IMR-90 (cell line): ENCODE measurements around the gene ASRGL1. TPM values are rescaled to one million over a fixed set of nuclear protein-coding genes. Genes with fewer than 3 reads are reported as not detected.

Source experiments
- ATAC-seq: fragments of 200-7000 bp; cut with Tn5 transposase; 2 replicates; pipeline ENCODE4 v1.9.1; 2020; ENCODE audit warnings: low read depth, mild to moderate bottlenecking, moderate library complexity
- BruUV-seq: library from RNA; stranded (reverse); fragments of 400-500 nt; replicated peaks from 2 replicates; lab custom pipeline; 2021; lab: Mats Ljungman, UMichigan
- CTCF ChIA-PET: fragments of 300-600 bp; formaldehyde crosslinking; extraction: SDS; loops from one replicate; lab custom pipeline; 2021; ENCODE audit warnings: antibody characterized with exemption; lab: Yijun Ruan, JAX
- POLR2A ChIA-PET: fragments of 300-600 bp; sonication (Branson Sonifier 250); formaldehyde crosslinking; loops from one replicate; lab custom pipeline; 2022; ENCODE audit warnings: antibody characterized with exemption; ENCODE audit not compliant: unreplicated experiment; lab: Charles Lee
- DNase-seq: peaks from one replicate; pipeline ENCODE4 v3.0.0; 2013
- H2AFZ ChIP-seq: replicated peaks from 2 replicates; pipeline ENCODE3; 2013; ENCODE audit warnings: low read length, mild to moderate bottlenecking; ENCODE audit not compliant: poor library complexity
- H2AK5ac ChIP-seq: 2 replicates; pipeline ENCODE4 v1.6.1; 2013; ENCODE audit warnings: low read depth, low read length, inconsistent platforms
- H2AK9ac ChIP-seq: replicated peaks from 2 replicates; pipeline ENCODE3; 2013; ENCODE audit warnings: mild to moderate bottlenecking, low read depth, low read length, moderate library complexity; ENCODE audit not compliant: poor library complexity
- H2BK120ac ChIP-seq: 2 replicates; pipeline ENCODE4 v1.6.1; 2013; ENCODE audit warnings: low read depth, low read length, inconsistent platforms
- H2BK15ac ChIP-seq: 3 replicates; pipeline ENCODE4 v1.6.1; 2013; ENCODE audit warnings: low read depth, low read length, inconsistent platforms
- H2BK20ac ChIP-seq: 2 replicates; pipeline ENCODE4 v1.6.1; 2013; ENCODE audit warnings: low read depth, mild to moderate bottlenecking, inconsistent platforms, low read length, moderate library complexity
- H2BK5ac ChIP-seq: 2 replicates; pipeline ENCODE4 v1.6.1; 2013; ENCODE audit warnings: mild to moderate bottlenecking, low read depth, low read length, inconsistent platforms; ENCODE audit not compliant: poor library complexity, severe bottlenecking
- H3K14ac ChIP-seq: replicated peaks from 2 replicates; pipeline ENCODE4 v1.6.1; 2013; ENCODE audit warnings: low read depth, low read length, inconsistent platforms
- H3K18ac ChIP-seq: 2 replicates; pipeline ENCODE4 v1.6.1; 2013; ENCODE audit warnings: low read depth, low read length, control low read depth
- H3K23ac ChIP-seq: 2 replicates; pipeline ENCODE4 v1.6.1; 2013; ENCODE audit warnings: low read depth, low read length, inconsistent platforms
- H3K27ac ChIP-seq: 2 replicates; pipeline ENCODE4 v1.5.1; 2013; ENCODE audit warnings: mild to moderate bottlenecking, control low read depth, low read length; ENCODE audit not compliant: insufficient read depth
- H3K27me3 ChIP-seq: 2 replicates; pipeline ENCODE4 v1.6.1; 2013; ENCODE audit warnings: low read length; ENCODE audit not compliant: control insufficient read depth, insufficient read depth
- H3K36me3 ChIP-seq: 2 replicates; pipeline ENCODE4 v1.6.1; 2013; ENCODE audit warnings: low read length, mixed read lengths; ENCODE audit not compliant: control insufficient read depth, insufficient read depth
- H3K4ac ChIP-seq: 2 replicates; pipeline ENCODE4 v1.6.1; 2013; ENCODE audit warnings: low read depth, low read length, inconsistent platforms
- H3K4me1 ChIP-seq: 2 replicates; pipeline ENCODE4 v1.6.1; 2013; ENCODE audit warnings: low read length, mixed read lengths; ENCODE audit not compliant: control insufficient read depth, insufficient read depth
- H3K4me2 ChIP-seq: 2 replicates; pipeline ENCODE4 v1.6.1; 2013; ENCODE audit warnings: low read depth, mild to moderate bottlenecking, control low read depth, low read length, moderate library complexity
- H3K4me3 ChIP-seq: 2 replicates; pipeline ENCODE4 v1.5.1; 2013; ENCODE audit warnings: low read depth, mild to moderate bottlenecking, control low read depth, low read length, moderate library complexity; ENCODE audit not compliant: insufficient read depth
- H3K56ac ChIP-seq: 2 replicates; pipeline ENCODE4 v1.6.1; 2013; ENCODE audit warnings: low read length, inconsistent platforms; ENCODE audit not compliant: insufficient read depth; ENCODE audit errors: extremely low read depth
- H3K79me1 ChIP-seq, 2 experiments: 2 replicates each; pipeline ENCODE4 v1.6.1; 2013; ENCODE audit warnings: low read length in 2 of 2, inconsistent platforms in 1 of 2, low read depth in 1 of 2
- H3K9ac ChIP-seq: 2 replicates; pipeline ENCODE4 v1.6.1; 2013; ENCODE audit warnings: low read depth, low read length, control low read depth
- H3K9me1 ChIP-seq: 2 replicates; pipeline ENCODE4 v1.6.1; 2013; ENCODE audit warnings: low read length, inconsistent platforms; ENCODE audit not compliant: insufficient read depth
- H3K9me3 ChIP-seq: 2 replicates; pipeline ENCODE4 v1.6.1; 2013; ENCODE audit warnings: low read length; ENCODE audit not compliant: control insufficient read depth, insufficient read depth
- H4K20me1 ChIP-seq: 2 replicates; pipeline ENCODE4 v1.6.1; 2013; ENCODE audit warnings: low read length, inconsistent platforms; ENCODE audit not compliant: insufficient read depth
- H4K5ac ChIP-seq: 2 replicates; pipeline ENCODE4 v1.6.1; 2013; ENCODE audit warnings: mild to moderate bottlenecking, low read depth, low read length, control low read depth
- H4K8ac ChIP-seq, 2 experiments: 2 replicates each; pipeline ENCODE4 v1.6.1; 2013; ENCODE audit warnings: low read depth in 2 of 2, low read length in 2 of 2, control low read depth in 1 of 2, inconsistent platforms in 1 of 2
- H4K91ac ChIP-seq: 2 replicates; pipeline ENCODE4 v1.6.1; 2013; ENCODE audit warnings: low read depth, low read length, inconsistent platforms; ENCODE audit not compliant: insufficient read depth
- BHLHE40 ChIP-seq: fragments of 150-350 bp; IDR thresholded peaks from 2 replicates; pipeline ENCODE4 v1.6.1; 2016; ENCODE audit warnings: mild to moderate bottlenecking, low read depth, low read length
- CEBPB ChIP-seq: IDR thresholded peaks from 2 replicates; pipeline ENCODE4 v1.6.1; 2012; ENCODE audit warnings: low read depth, low read length, improper control_type of control experiment
- CHD1 ChIP-seq: IDR thresholded peaks from 2 replicates; pipeline ENCODE4 v1.6.1; 2012; ENCODE audit warnings: low read depth, low read length, improper control_type of control experiment
- CTCF ChIP-seq: conservative IDR thresholded peaks from 2 replicates; pipeline ENCODE4 v1.5.1; 2012; ENCODE audit warnings: mild to moderate bottlenecking, low read depth, low read length, improper control_type of control experiment
- ELK1 ChIP-seq: fragments of 150-350 bp; IDR thresholded peaks from 2 replicates; pipeline ENCODE4 v1.6.1; 2016; ENCODE audit warnings: low read depth, mild to moderate bottlenecking, low read length, moderate library complexity, borderline replicate concordance
- FOS ChIP-seq: fragments of 150-350 bp; IDR thresholded peaks from 2 replicates; pipeline ENCODE4 v1.6.1; 2016; ENCODE audit warnings: low read depth, low read length
- MAFK ChIP-seq: IDR thresholded peaks from 2 replicates; pipeline ENCODE4 v1.6.1; 2012; ENCODE audit warnings: low read depth, low read length, improper control_type of control experiment
- MAZ ChIP-seq: IDR thresholded peaks from 2 replicates; pipeline ENCODE4 v1.6.1; 2012; ENCODE audit warnings: low read depth, mild to moderate bottlenecking, low read length, improper control_type of control experiment, moderate library complexity, borderline replicate concordance
- MXI1 ChIP-seq: IDR thresholded peaks from 2 replicates; pipeline ENCODE4 v1.6.1; 2012; ENCODE audit warnings: low read depth, mild to moderate bottlenecking, low read length, moderate library complexity, borderline replicate concordance
- NFE2L2 ChIP-seq: fragments of 150-350 bp; IDR thresholded peaks from 2 replicates; pipeline ENCODE4 v1.6.1; 2016; ENCODE audit warnings: low read depth, mild to moderate bottlenecking, low read length
- POLR2A ChIP-seq: IDR thresholded peaks from 2 replicates; pipeline ENCODE4 v1.6.1; 2012; ENCODE audit warnings: mild to moderate bottlenecking, low read depth, low read length
- RAD21 ChIP-seq: IDR thresholded peaks from 2 replicates; pipeline ENCODE4 v1.6.1; 2012; ENCODE audit warnings: low read length, improper control_type of control experiment
- RCOR1 ChIP-seq: IDR thresholded peaks from 2 replicates; pipeline ENCODE4 v1.6.1; 2012; ENCODE audit warnings: mild to moderate bottlenecking, low read length, improper control_type of control experiment; ENCODE audit not compliant: insufficient replicate concordance
- RFX5 ChIP-seq: IDR thresholded peaks from 2 replicates; pipeline ENCODE4 v1.8.0; 2012; ENCODE audit warnings: low read depth, mild to moderate bottlenecking, low read length, moderate library complexity
- SMC3 ChIP-seq: fragments of 150-350 bp; IDR thresholded peaks from 2 replicates; pipeline ENCODE4 v1.6.1; 2016; ENCODE audit warnings: low read depth, mild to moderate bottlenecking, antibody characterized with exemption, low read length, moderate library complexity
- WGBS, 2 experiments: methylation state at CpG; one replicate each; pipeline versions ENCODE4 v1.1.5 to v1.1.7; 2013; ENCODE audit warnings: missing lambda C conversion rate in 2 of 2; ENCODE audit not compliant: insufficient read length in 1 of 2; ENCODE audit errors: extremely low coverage in 2 of 2; 5-methylcytosine and 5-hydroxymethylcytosine counted together
- dilution Hi-C: fragments of 300-500 bp; cut with HindIII; formaldehyde crosslinking; loops from one replicate; pipeline ENCODE4 v1.14.3; 2018; ENCODE audit warnings: low sequenced_read_pairs; ENCODE audit not compliant: unreplicated experiment
- in situ Hi-C: fragments of 300-500 bp; cut with MboI; formaldehyde crosslinking; loops from 3 replicates; pipeline ENCODE4 v1.14.3; 2019; ENCODE audit warnings: low sequenced_read_pairs, inconsistent platforms, mixed read lengths
- intact Hi-C: fragments of 100-400 bp; cut with micrococcal nuclease; formaldehyde crosslinking; loops from 2 replicates; pipeline ENCODE4 v1.10.0; 2022
- polyA plus RNA-seq, 3 experiments: library from polyadenylated mRNA; depleted of rRNA; stranded (reverse); fragments of >200 nt; gene quantifications; 2 replicates each; pipeline ENCODE4 v1.2.3, GENCODE V29; 2012; ENCODE audit warnings: low replicate concordance in 1 of 3
- total RNA-seq: library from RNA; depleted of rRNA; stranded (reverse); fragments of >200 nt; gene quantifications from 2 replicates; pipeline ENCODE4 v1.2.3, GENCODE V29; 2012
- TF ChIP-seq, protein P1 (sequence below): fragments of 150-350 bp; IDR thresholded peaks from 2 replicates; pipeline ENCODE4 v1.6.1; 2017; ENCODE audit warnings: mild to moderate bottlenecking, antibody characterized with exemption, low read length, low read depth

The ASRGL1 gene
- total and polyA plus RNA-seq, 2 of the 4 experiments (the other 2 are of a cell fraction): 0.72 TPM; not detected in 1

GRCh38 chr11:62372871-62373270, 35.6 kb downstream of the ASRGL1 start:
- peaks cover 14% of the 10 kb centered on the region for H3K27me3 ChIP-seq
- no peak overlapping the region for H4K91ac ChIP-seq
- no peak overlapping the region for H3K4me3 ChIP-seq
- H3K79me1 ChIP-seq: no peaks in the 10 kb centered on the region
- H2AK9ac ChIP-seq: no peak overlapping the region
- no peak overlapping the region for H3K4ac ChIP-seq
- H4K20me1 ChIP-seq: no peaks in the 10 kb centered on the region
- in situ Hi-C loops: no loop called here
- no peaks in the 10 kb centered on the region for H3K4me1 ChIP-seq
- intact Hi-C loops: no loop called here
- no peak overlapping the region for H2BK20ac ChIP-seq
- H3K9me3 ChIP-seq: peaks cover 2% of the 10 kb centered on the region; the same call in 1 of the 2 replicates
- H3K9me1 ChIP-seq: no peaks in the 10 kb centered on the region
- H2BK120ac ChIP-seq: no peak overlapping the region
- H2AFZ ChIP-seq: no peak overlapping the region
- no peak overlapping the region for H2BK15ac ChIP-seq
- ATAC-seq (no peak), DNase-seq (no peak)
- H3K14ac ChIP-seq: no peak overlapping the region
- no peak overlapping the region for H3K23ac ChIP-seq
- 67% methylated on average over 3 of the region's 6 CpGs; no CpG with 5 or more reads in 1 of the 2 experiments for WGBS, 2 experiments
- ChIA-PET CTCF (no interaction called here), POLR2A (no interaction called here)
- H3K9ac ChIP-seq: no peak overlapping the region
- BruUV-seq: no TSS peak
- H2AK5ac ChIP-seq: no peak overlapping the region
- H3K4me2 ChIP-seq: no peak overlapping the region
- dilution Hi-C loops: no loop called here
- H2BK5ac ChIP-seq: no peak overlapping the region
- H3K56ac ChIP-seq: no peak overlapping the region
- H3K36me3 ChIP-seq: no peaks in the 10 kb centered on the region
- no peak overlapping the region for H3K18ac ChIP-seq
- no peak overlapping the region for H4K8ac ChIP-seq
- no peak overlapping the region for H4K5ac ChIP-seq
- no peak for TF ChIP-seq POLR2A
- TF ChIP-seq, protein P1, sequence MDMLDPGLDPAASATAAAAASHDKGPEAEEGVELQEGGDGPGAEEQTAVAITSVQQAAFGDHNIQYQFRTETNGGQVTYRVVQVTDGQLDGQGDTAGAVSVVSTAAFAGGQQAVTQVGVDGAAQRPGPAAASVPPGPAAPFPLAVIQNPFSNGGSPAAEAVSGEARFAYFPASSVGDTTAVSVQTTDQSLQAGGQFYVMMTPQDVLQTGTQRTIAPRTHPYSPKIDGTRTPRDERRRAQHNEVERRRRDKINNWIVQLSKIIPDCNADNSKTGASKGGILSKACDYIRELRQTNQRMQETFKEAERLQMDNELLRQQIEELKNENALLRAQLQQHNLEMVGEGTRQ: no peak
- TF ChIP-seq ELK1: no peak
- no peak for TF ChIP-seq CTCF
- TF ChIP-seq MXI1: no peak
- TF ChIP-seq RCOR1: no peak
- TF ChIP-seq FOS: no peak
- TF ChIP-seq CEBPB: no peak
- no peak for TF ChIP-seq CHD1
- TF ChIP-seq SMC3: no peak
- no peak for TF ChIP-seq RAD21
- no peak for TF ChIP-seq MAFK
- no peak for TF ChIP-seq BHLHE40
- no peak for TF ChIP-seq RFX5
- no peak for TF ChIP-seq NFE2L2
- no peak for TF ChIP-seq MAZ
- no peak overlapping the region for H3K27ac ChIP-seq
